HEK293 (cell line): ENCODE measurements around the gene GADD45GIP1.

Experiments used
- REPIN1 ChIP-seq: fragments of 450-650 bp; formaldehyde crosslinking; IDR thresholded peaks from 2 replicates; pipeline ENCODE4 v1.5.1; 2017; ENCODE audit warnings: missing biosample characterization, missing genetic modification characterization, low read depth
- SETDB1 ChIP-seq: IDR thresholded peaks from one replicate; pipeline ENCODE4 v1.6.1; 2017; ENCODE audit warnings: mild to moderate bottlenecking, low read length, moderate library complexity, mixed read lengths; ENCODE audit not compliant: insufficient read length
- TCF7L2 ChIP-seq: IDR thresholded peaks from 2 replicates; pipeline ENCODE4 v1.6.1; 2011; ENCODE audit warnings: low read depth, mild to moderate bottlenecking, inconsistent platforms, low read length, moderate library complexity, borderline replicate concordance
- ZBTB21 ChIP-seq: fragments of 450-650 bp; formaldehyde crosslinking; IDR thresholded peaks from 2 replicates; pipeline ENCODE4 v1.5.1; 2017; ENCODE audit warnings: missing biosample characterization, missing genetic modification characterization
- ZNF223 ChIP-seq: fragments of 450-650 bp; formaldehyde crosslinking; IDR thresholded peaks from 2 replicates; pipeline ENCODE4 v1.5.1; 2016; ENCODE audit warnings: missing biosample characterization, missing genetic modification characterization
- ZNF274 ChIP-seq, 2 experiments: fragments of 200-500 bp in 1 of 2; fragments of 450-650 bp in 1 of 2; sonication (Bioruptor generic) in 1 of 2; formaldehyde crosslinking in 1 of 2; IDR thresholded peaks; 2 replicates each; pipeline versions ENCODE4 v1.5.1 to v1.6.1; 2014 to 2016; ENCODE audit warnings: borderline replicate concordance in 1 of 2, inconsistent platforms in 1 of 2, low read length in 1 of 2, missing biosample characterization in 1 of 2, missing genetic modification characterization in 1 of 2
- ZNF302 ChIP-seq: fragments of 450-650 bp; formaldehyde crosslinking; IDR thresholded peaks from 2 replicates; pipeline ENCODE4 v1.5.1; 2016; ENCODE audit warnings: missing biosample characterization, missing genetic modification characterization, low read depth
- ZNF341 ChIP-seq: fragments of 450-650 bp; formaldehyde crosslinking; IDR thresholded peaks from 2 replicates; pipeline ENCODE4; 2016; ENCODE audit warnings: low read depth, missing biosample characterization, missing genetic modification characterization
- ZNF596 ChIP-seq: fragments of 450-650 bp; IDR thresholded peaks from 2 replicates; pipeline ENCODE4 v1.5.0; 2018; ENCODE audit warnings: missing biosample characterization, mild to moderate bottlenecking, missing genetic modification characterization, moderate library complexity
- ZNF701 ChIP-seq: fragments of 450-650 bp; formaldehyde crosslinking; IDR thresholded peaks from 2 replicates; pipeline ENCODE4 v1.5.1; 2016; ENCODE audit warnings: missing biosample characterization, missing genetic modification characterization
- TF ChIP-seq, protein P1 (sequence below): fragments of 450-650 bp; formaldehyde crosslinking; IDR thresholded peaks from 2 replicates; pipeline ENCODE4 v1.5.1; 2016; ENCODE audit warnings: missing biosample characterization, missing genetic modification characterization
- TF ChIP-seq, protein P2 (sequence below): sonication (generic); formaldehyde crosslinking; IDR thresholded peaks from 2 replicates; pipeline ENCODE4 v1.8.1; 2022; ENCODE audit warnings: mild to moderate bottlenecking, moderate library complexity, missing genetic modification reagents

DNA sequence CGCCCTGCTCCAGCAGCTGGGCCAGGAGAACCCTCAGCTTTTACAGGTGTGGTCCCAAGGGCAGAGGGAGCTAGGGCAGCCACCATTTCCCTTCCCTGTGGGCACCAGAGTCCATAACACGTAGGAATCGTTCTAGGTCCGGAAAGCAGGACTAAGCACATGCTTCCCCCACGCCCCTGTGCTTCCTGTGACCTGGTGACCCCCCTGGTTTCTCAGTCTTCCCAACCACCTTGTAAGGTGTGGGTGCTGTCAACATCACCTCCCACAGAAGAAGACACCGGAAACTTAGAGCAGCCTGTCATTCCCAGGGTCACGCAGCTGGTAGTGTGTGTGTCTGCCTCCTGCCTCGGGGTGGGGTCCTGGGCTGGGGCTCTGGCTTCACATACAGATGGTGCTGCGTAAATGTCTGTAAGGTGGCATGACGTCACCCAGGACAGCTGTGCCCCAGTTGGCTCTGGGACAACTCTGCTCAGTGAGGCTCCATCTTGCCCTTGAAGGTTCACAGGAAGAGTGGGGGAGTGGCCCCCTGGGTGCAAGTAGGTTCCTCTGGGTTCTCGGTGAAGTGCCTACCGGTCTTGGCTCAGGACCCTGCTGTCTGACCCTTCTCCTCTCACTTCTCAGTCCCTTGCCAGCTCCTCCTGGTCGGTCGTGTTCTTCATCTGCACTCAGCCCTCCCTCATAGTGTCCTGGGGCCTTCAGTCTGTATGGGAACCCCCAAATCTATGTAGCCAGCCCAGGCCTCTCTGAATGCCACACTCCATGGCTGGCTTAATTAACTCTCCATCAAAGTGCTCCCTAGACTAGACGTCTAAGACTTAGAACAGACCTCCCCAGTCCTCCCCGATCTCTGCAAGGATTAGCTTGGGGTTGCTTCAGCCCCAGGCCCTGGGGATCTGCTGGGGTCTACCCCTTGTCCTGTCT is 7.4 kb downstream of the GADD45GIP1 start:
- TF ChIP-seq, protein P1, sequence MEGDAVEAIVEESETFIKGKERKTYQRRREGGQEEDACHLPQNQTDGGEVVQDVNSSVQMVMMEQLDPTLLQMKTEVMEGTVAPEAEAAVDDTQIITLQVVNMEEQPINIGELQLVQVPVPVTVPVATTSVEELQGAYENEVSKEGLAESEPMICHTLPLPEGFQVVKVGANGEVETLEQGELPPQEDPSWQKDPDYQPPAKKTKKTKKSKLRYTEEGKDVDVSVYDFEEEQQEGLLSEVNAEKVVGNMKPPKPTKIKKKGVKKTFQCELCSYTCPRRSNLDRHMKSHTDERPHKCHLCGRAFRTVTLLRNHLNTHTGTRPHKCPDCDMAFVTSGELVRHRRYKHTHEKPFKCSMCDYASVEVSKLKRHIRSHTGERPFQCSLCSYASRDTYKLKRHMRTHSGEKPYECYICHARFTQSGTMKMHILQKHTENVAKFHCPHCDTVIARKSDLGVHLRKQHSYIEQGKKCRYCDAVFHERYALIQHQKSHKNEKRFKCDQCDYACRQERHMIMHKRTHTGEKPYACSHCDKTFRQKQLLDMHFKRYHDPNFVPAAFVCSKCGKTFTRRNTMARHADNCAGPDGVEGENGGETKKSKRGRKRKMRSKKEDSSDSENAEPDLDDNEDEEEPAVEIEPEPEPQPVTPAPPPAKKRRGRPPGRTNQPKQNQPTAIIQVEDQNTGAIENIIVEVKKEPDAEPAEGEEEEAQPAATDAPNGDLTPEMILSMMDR (tag by site-specific recombination): no peak
- TF ChIP-seq ZNF701 (no peak), TCF7L2 (no peak), SETDB1 (no peak), ZNF302 (tag by site-specific recombination) (no peak), REPIN1 (tag by site-specific recombination) (no peak), ZNF341 (tag by site-specific recombination) (no peak), ZNF274 (IDR thresholded peaks at IDR 0.05; ENCODE audit: low read length) (no peak), ZNF274 (tag by site-specific recombination; IDR thresholded peaks at IDR 0.05; ENCODE audit: borderline replicate concordance) (no peak), ZNF223 (tag by site-specific recombination) (no peak), ZBTB21 (tag by site-specific recombination) (no peak), ZNF596 (no peak)
- TF ChIP-seq, protein P2, sequence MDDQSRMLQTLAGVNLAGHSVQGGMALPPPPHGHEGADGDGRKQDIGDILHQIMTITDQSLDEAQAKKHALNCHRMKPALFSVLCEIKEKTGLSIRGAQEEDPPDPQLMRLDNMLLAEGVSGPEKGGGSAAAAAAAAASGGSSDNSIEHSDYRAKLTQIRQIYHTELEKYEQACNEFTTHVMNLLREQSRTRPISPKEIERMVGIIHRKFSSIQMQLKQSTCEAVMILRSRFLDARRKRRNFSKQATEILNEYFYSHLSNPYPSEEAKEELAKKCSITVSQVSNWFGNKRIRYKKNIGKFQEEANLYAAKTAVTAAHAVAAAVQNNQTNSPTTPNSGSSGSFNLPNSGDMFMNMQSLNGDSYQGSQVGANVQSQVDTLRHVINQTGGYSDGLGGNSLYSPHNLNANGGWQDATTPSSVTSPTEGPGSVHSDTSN (CRISPR knock-in tag): no peak
